ENCODE measurements around the gene KRTAP12-2.

Gene KRTAP12-2

DNA sequence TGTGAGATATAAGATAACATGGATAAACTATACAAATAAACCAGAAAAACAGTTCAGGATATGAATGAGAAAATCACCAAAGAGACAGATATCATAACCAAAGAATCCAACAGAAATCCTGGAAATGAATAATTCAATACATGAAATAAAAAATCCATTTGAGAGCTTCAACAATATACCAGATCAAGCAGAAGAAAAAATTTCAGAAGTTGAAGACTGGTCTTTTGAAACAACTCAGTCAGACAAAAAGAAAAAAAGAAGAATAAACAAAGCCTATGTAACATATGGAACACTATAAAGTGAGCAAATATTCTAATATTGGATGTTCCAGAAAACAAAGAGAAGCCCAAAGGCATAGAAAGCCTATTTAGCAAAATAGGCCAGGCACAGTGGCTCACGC is 5.2 kb upstream of the KRTAP12-2 start:
- H3K9me2 ChIP-seq (replicated peaks; ENCODE audit: low read depth, low read length) = no peaks in the 10 kb centered on the region
- no peak overlapping the region for H2AFZ ChIP-seq (ENCODE audit: low read length)
- H3K36me3 ChIP-seq (ENCODE audit: insufficient read depth, low read length) = no peaks in the 10 kb centered on the region
- H3K4me2 ChIP-seq (ENCODE audit: low read depth, low read length, poor library complexity, severe bottlenecking) = no peak overlapping the region
- H3K27me3 ChIP-seq (ENCODE audit: insufficient read depth, low read length, poor library complexity, severe bottlenecking) = no peaks in the 10 kb centered on the region
- H3K79me2 ChIP-seq (ENCODE audit: insufficient read depth, low read length) = no peaks in the 10 kb centered on the region
- H3K4me1 ChIP-seq (ENCODE audit: insufficient read depth, low read length, poor library complexity, severe bottlenecking) = no peaks in the 10 kb centered on the region
- no peaks in the 10 kb centered on the region for H4K20me1 ChIP-seq (ENCODE audit: insufficient read depth, low read length, poor library complexity, severe bottlenecking)
- no peaks in the 10 kb centered on the region for H3F3A ChIP-seq (ENCODE audit: low read depth)
- no peak overlapping the region for H3K4me3 ChIP-seq (ENCODE audit: low read length, poor library complexity, severe bottlenecking)
- TF ChIP-seq, protein P1, sequence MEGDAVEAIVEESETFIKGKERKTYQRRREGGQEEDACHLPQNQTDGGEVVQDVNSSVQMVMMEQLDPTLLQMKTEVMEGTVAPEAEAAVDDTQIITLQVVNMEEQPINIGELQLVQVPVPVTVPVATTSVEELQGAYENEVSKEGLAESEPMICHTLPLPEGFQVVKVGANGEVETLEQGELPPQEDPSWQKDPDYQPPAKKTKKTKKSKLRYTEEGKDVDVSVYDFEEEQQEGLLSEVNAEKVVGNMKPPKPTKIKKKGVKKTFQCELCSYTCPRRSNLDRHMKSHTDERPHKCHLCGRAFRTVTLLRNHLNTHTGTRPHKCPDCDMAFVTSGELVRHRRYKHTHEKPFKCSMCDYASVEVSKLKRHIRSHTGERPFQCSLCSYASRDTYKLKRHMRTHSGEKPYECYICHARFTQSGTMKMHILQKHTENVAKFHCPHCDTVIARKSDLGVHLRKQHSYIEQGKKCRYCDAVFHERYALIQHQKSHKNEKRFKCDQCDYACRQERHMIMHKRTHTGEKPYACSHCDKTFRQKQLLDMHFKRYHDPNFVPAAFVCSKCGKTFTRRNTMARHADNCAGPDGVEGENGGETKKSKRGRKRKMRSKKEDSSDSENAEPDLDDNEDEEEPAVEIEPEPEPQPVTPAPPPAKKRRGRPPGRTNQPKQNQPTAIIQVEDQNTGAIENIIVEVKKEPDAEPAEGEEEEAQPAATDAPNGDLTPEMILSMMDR (conservative IDR thresholded peaks at IDR 0.05; ENCODE audit: low read length) = no peak
- TF ChIP-seq EZH2phosphoT487 (IDR thresholded peaks at IDR 0.05; ENCODE audit: borderline replicate concordance) = no peak
- no peak overlapping the region for H3K9ac ChIP-seq (ENCODE audit: low read depth, low read length, poor library complexity, severe bottlenecking)
- peaks cover 6% of the 10 kb centered on the region; the same call in 1 of the 2 replicates for H3K9me3 ChIP-seq (ENCODE audit: insufficient read depth, low read depth, low read length)

DNA sequence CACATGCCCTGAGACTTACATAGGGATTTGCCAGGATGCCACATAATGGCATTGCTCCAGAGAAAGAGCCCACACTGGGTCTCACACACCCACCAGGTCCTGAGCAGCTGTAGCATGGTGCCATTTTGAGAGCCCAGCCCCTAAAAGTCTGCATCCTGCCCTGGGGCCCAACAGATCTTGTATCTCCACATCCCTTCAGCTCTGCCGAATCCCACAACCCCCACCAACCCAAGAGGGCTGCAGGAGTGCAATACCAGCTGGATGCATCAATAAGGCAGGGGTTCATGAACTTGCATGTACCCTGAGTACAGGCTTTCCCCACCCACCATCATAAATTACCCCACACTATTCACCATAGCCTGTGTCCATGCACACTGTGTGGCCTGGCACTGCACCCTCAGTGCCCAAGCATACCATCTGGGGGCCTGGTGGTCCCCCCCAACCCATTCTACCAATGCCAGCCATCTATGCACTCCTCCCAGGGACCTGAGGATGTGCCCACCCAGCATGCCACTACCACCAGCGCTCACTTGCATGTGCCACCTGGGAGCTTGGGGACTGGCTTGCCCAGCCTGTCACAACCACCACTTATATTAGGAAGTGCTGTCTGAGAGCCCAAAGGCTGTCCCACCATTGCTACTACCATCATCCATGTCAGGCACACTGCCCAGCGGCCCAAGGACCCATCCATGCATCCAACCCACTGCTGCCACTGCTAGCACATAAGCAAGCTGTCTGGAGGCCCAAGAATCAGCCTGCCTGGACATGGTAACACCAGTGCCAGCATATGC is 4.1 kb upstream of the KRTAP12-2 start:
- no peaks in the 10 kb centered on the region for H3K27me3 ChIP-seq (ENCODE audit: insufficient read depth, low read length, poor library complexity, severe bottlenecking)
- H3K9me3 ChIP-seq (ENCODE audit: insufficient read depth, low read depth, low read length) = peaks cover 6% of the 10 kb centered on the region; the same call in 1 of the 2 replicates
- no peaks in the 10 kb centered on the region for H3K4me1 ChIP-seq (ENCODE audit: insufficient read depth, low read length, poor library complexity, severe bottlenecking)
- no peaks in the 10 kb centered on the region for H4K20me1 ChIP-seq (ENCODE audit: insufficient read depth, low read length, poor library complexity, severe bottlenecking)
- H3K4me3 ChIP-seq (ENCODE audit: low read length, poor library complexity, severe bottlenecking) = no peak overlapping the region
- H3F3A ChIP-seq (ENCODE audit: low read depth) = no peaks in the 10 kb centered on the region
- no peaks in the 10 kb centered on the region for H3K36me3 ChIP-seq (ENCODE audit: insufficient read depth, low read length)
- no peaks in the 10 kb centered on the region for H3K79me2 ChIP-seq (ENCODE audit: insufficient read depth, low read length)
- H3K9ac ChIP-seq (ENCODE audit: low read depth, low read length, poor library complexity, severe bottlenecking) = no peak overlapping the region
- TF ChIP-seq, protein P1 (conservative IDR thresholded peaks at IDR 0.05; ENCODE audit: low read length) = no peak
- TF ChIP-seq EZH2phosphoT487 (IDR thresholded peaks at IDR 0.05; ENCODE audit: borderline replicate concordance) = no peak
- no peaks in the 10 kb centered on the region for H3K9me2 ChIP-seq (replicated peaks; ENCODE audit: low read depth, low read length)
- no peak overlapping the region for H2AFZ ChIP-seq (ENCODE audit: low read length)
- H3K4me2 ChIP-seq (ENCODE audit: low read depth, low read length, poor library complexity, severe bottlenecking) = no peak overlapping the region

DNA sequence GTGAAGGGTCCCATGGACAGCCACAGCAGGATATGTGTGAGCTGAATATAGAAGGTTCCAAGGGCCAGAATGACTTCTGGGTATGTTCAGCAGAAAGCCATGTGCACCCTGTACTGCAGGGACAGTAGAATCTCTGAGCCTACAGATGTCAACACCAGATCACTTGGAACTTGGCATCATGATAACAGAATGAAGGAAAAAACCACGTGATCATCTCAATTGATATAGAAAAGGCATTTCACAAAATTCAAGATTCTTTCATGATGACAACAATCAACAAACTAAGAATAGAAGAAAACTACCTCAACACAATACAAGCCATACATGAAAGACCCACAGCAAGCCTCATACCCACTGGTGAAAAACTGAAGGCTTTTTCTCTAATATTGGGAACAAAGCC is 885 bp upstream of the KRTAP12-2 start:
- Histone ChIP-seq H3K9me3 (ENCODE audit: insufficient read depth, low read depth, low read length) (peaks cover 9% of the 10 kb centered on the region; the same call in 1 of the 2 replicates), H3K79me2 (ENCODE audit: insufficient read depth, low read length) (no peaks in the 10 kb centered on the region), H2AFZ (ENCODE audit: low read length) (no peak overlapping the region), H3K9me2 (replicated peaks; ENCODE audit: low read depth, low read length) (no peaks in the 10 kb centered on the region), H4K20me1 (ENCODE audit: insufficient read depth, low read length, poor library complexity, severe bottlenecking) (no peaks in the 10 kb centered on the region), H3K9ac (ENCODE audit: low read depth, low read length, poor library complexity, severe bottlenecking) (no peak overlapping the region), H3K36me3 (ENCODE audit: insufficient read depth, low read length) (no peaks in the 10 kb centered on the region), H3K4me3 (ENCODE audit: low read length, poor library complexity, severe bottlenecking) (no peak overlapping the region), H3F3A (ENCODE audit: low read depth) (no peaks in the 10 kb centered on the region), H3K27me3 (ENCODE audit: insufficient read depth, low read length, poor library complexity, severe bottlenecking) (no peaks in the 10 kb centered on the region), H3K4me2 (ENCODE audit: low read depth, low read length, poor library complexity, severe bottlenecking) (no peak overlapping the region), H3K4me1 (ENCODE audit: insufficient read depth, low read length, poor library complexity, severe bottlenecking) (no peaks in the 10 kb centered on the region)
- no peak for TF ChIP-seq EZH2phosphoT487 (IDR thresholded peaks at IDR 0.05; ENCODE audit: borderline replicate concordance)
- TF ChIP-seq, protein P1 (conservative IDR thresholded peaks at IDR 0.05; ENCODE audit: low read length) = no peak

Data from Loucy (cell line).